HepG2 (cell line): ENCODE results near the gene TCOF1. TPM values are rescaled to one million over a fixed set of nuclear protein-coding genes. Genes with fewer than 3 reads are reported as not detected.

ENCODE experiments used
- ELF4 ChIP-seq: sonication (generic); formaldehyde crosslinking; IDR thresholded peaks from 2 replicates; pipeline ENCODE4 v1.5.0; 2020; ENCODE audit warnings: missing genetic modification reagents, mild to moderate bottlenecking, moderate library complexity, borderline replicate concordance
- GTF3A ChIP-seq: sonication (generic); formaldehyde crosslinking; conservative IDR thresholded peaks from 2 replicates; pipeline ENCODE4 v1.4.0; 2020; ENCODE audit warnings: mild to moderate bottlenecking, missing genetic modification reagents
- HDAC2 ChIP-seq: sonication (generic); formaldehyde crosslinking; IDR thresholded peaks from 2 replicates; pipeline ENCODE4 v1.4.0; 2020; ENCODE audit warnings: missing genetic modification reagents
- ISX ChIP-seq: sonication (generic); formaldehyde crosslinking; conservative IDR thresholded peaks from 2 replicates; pipeline ENCODE4 v1.5.0; 2020; ENCODE audit warnings: missing genetic modification reagents
- MLX ChIP-seq: IDR thresholded peaks from 2 replicates; pipeline ENCODE4 v1.6.1; 2016
- NCOR1 ChIP-seq: fragments of 200-600 bp; sonication (generic); IDR thresholded peaks from 2 replicates; pipeline ENCODE4 v1.7.0; 2017; ENCODE audit warnings: antibody characterized with exemption, low read length, borderline replicate concordance
- SMAD3 ChIP-seq: sonication (generic); formaldehyde crosslinking; IDR thresholded peaks from 2 replicates; pipeline ENCODE4 v1.4.0; 2020; ENCODE audit warnings: missing genetic modification reagents
- SNAPC2 ChIP-seq: sonication (generic); formaldehyde crosslinking; IDR thresholded peaks from 2 replicates; pipeline ENCODE4 v1.8.1; 2022; ENCODE audit warnings: mild to moderate bottlenecking, missing genetic modification reagents
- TBL1XR1 ChIP-seq: fragments of 150-350 bp; IDR thresholded peaks from 2 replicates; pipeline ENCODE4 v1.6.1; 2014; ENCODE audit warnings: borderline replicate concordance, low read length; ENCODE audit not compliant: partially characterized antibody
- TSC22D2 ChIP-seq: sonication (generic); formaldehyde crosslinking; IDR thresholded peaks from 2 replicates; pipeline ENCODE4 v1.5.1; 2020; ENCODE audit warnings: missing genetic modification reagents, mild to moderate bottlenecking, borderline replicate concordance
- ZFAT ChIP-seq: sonication (generic); formaldehyde crosslinking; conservative IDR thresholded peaks from 2 replicates; pipeline ENCODE4 v1.8.1; 2023; ENCODE audit warnings: missing genetic modification reagents, inconsistent platforms
- ZFP37 ChIP-seq: sonication (generic); formaldehyde crosslinking; IDR thresholded peaks from 2 replicates; pipeline ENCODE4 v1.4.0; 2020; ENCODE audit warnings: missing genetic modification reagents, borderline replicate concordance
- ZNF20 ChIP-seq: sonication (generic); formaldehyde crosslinking; IDR thresholded peaks from 2 replicates; pipeline ENCODE4 v1.4.0; 2020; ENCODE audit warnings: mild to moderate bottlenecking, moderate library complexity, missing genetic modification reagents
- ZNF24 ChIP-seq: fragments of 450-650 bp; IDR thresholded peaks from 2 replicates; pipeline ENCODE4 v1.6.1; 2017; ENCODE audit warnings: antibody characterized with exemption, mild to moderate bottlenecking
- ZNF546 ChIP-seq: sonication (generic); formaldehyde crosslinking; conservative IDR thresholded peaks from 2 replicates; pipeline ENCODE4 v1.8.1; 2023; ENCODE audit warnings: mild to moderate bottlenecking, missing genetic modification reagents
- polyA plus RNA-seq, 8 experiments: library from polyadenylated mRNA; depleted of rRNA in 3 of 8; stranded (reverse) in 7 of 8; unstranded in 1 of 8; fragments of >200 nt; fragmentation: Illumina TruSeq in 4 of 8; extraction: Trizol in 4 of 8; gene quantifications; 2 replicates each; pipeline versions ENCODE4 v1.2.1 to v1.2.3, GENCODE V29; 2011 to 2016; ENCODE audit warnings: low read depth in 4 of 8, missing spikeins in 1 of 8, mixed read lengths in 1 of 8; ENCODE audit not compliant: insufficient read depth in 1 of 8
- total RNA-seq, 5 experiments: library from RNA; depleted of rRNA; stranded (reverse); fragments of >200 nt; fragmentation: Illumina TruSeq; extraction: Trizol; gene quantifications; 2 replicates each; pipeline ENCODE4 v1.2.3, GENCODE V29; 2016; ENCODE audit warnings: low read depth in 1 of 5
- TF ChIP-seq, protein P1 (sequence below): sonication (generic); formaldehyde crosslinking; IDR thresholded peaks from 2 replicates; pipeline ENCODE4 v1.4.0; 2020; ENCODE audit warnings: missing genetic modification reagents, borderline replicate concordance
- TF ChIP-seq, protein P2 (sequence below): sonication (generic); formaldehyde crosslinking; IDR thresholded peaks from 2 replicates; pipeline ENCODE4 v1.8.0; 2022; ENCODE audit warnings: mild to moderate bottlenecking, missing genetic modification reagents, moderate library complexity
- TF ChIP-seq, protein P3 (sequence below): sonication (generic); formaldehyde crosslinking; IDR thresholded peaks from 2 replicates; pipeline ENCODE4 v1.5.0; 2020; ENCODE audit warnings: missing genetic modification reagents
- TF ChIP-seq, protein P4 (sequence below): IDR thresholded peaks from 2 replicates; pipeline ENCODE4 v1.6.1; 2018; ENCODE audit warnings: missing genetic modification reagents, mild to moderate bottlenecking, missing compliant biosample characterization
- TF ChIP-seq, protein P5 (sequence below), 2 experiments: fragments of 450-650 bp in 1 of 2; sonication (generic) in 1 of 2; formaldehyde crosslinking; IDR thresholded peaks; 2 replicates each; pipeline versions ENCODE4 v1.5.0 to v1.8.0; 2020 to 2022; ENCODE audit warnings: mild to moderate bottlenecking in 1 of 2, missing genetic modification reagents in 1 of 2

The TCOF1 gene
- total and polyA plus RNA-seq, 2 of the 13 experiments (the other 11 are each of a cell fraction or from before 2014, with no cell fraction given), result 10.1 to 41.6 TPM

GRCh38 chr5:150357326-150358260, at the start of gene TCOF1 (continued):
- TF ChIP-seq, protein P1, sequence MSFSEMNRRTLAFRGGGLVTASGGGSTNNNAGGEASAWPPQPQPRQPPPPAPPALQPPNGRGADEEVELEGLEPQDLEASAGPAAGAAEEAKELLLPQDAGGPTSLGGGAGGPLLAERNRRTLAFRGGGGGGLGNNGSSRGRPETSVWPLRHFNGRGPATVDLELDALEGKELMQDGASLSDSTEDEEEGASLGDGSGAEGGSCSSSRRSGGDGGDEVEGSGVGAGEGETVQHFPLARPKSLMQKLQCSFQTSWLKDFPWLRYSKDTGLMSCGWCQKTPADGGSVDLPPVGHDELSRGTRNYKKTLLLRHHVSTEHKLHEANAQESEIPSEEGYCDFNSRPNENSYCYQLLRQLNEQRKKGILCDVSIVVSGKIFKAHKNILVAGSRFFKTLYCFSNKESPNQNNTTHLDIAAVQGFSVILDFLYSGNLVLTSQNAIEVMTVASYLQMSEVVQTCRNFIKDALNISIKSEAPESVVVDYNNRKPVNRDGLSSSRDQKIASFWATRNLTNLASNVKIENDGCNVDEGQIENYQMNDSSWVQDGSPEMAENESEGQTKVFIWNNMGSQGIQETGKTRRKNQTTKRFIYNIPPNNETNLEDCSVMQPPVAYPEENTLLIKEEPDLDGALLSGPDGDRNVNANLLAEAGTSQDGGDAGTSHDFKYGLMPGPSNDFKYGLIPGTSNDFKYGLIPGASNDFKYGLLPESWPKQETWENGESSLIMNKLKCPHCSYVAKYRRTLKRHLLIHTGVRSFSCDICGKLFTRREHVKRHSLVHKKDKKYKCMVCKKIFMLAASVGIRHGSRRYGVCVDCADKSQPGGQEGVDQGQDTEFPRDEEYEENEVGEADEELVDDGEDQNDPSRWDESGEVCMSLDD (CRISPR knock-in tag), result no peak
- TF ChIP-seq ZFAT (CRISPR knock-in tag), result no peak
- TF ChIP-seq MLX (CRISPR knock-in tag), result no peak
- TF ChIP-seq TBL1XR1, result no peak
- no peak for TF ChIP-seq ZFP37 (CRISPR knock-in tag)
- no peak for TF ChIP-seq ZNF24
- TF ChIP-seq TSC22D2 (CRISPR knock-in tag), result 0 out of 2 replicates have a peak, but pooled peaks have one; percentile 34
- TF ChIP-seq, protein P2, sequence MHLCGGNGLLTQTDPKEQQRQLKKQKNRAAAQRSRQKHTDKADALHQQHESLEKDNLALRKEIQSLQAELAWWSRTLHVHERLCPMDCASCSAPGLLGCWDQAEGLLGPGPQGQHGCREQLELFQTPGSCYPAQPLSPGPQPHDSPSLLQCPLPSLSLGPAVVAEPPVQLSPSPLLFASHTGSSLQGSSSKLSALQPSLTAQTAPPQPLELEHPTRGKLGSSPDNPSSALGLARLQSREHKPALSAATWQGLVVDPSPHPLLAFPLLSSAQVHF (CRISPR knock-in tag), result peak; percentile 44; the same call in 1 of the 2 replicates
- TF ChIP-seq, protein P3, sequence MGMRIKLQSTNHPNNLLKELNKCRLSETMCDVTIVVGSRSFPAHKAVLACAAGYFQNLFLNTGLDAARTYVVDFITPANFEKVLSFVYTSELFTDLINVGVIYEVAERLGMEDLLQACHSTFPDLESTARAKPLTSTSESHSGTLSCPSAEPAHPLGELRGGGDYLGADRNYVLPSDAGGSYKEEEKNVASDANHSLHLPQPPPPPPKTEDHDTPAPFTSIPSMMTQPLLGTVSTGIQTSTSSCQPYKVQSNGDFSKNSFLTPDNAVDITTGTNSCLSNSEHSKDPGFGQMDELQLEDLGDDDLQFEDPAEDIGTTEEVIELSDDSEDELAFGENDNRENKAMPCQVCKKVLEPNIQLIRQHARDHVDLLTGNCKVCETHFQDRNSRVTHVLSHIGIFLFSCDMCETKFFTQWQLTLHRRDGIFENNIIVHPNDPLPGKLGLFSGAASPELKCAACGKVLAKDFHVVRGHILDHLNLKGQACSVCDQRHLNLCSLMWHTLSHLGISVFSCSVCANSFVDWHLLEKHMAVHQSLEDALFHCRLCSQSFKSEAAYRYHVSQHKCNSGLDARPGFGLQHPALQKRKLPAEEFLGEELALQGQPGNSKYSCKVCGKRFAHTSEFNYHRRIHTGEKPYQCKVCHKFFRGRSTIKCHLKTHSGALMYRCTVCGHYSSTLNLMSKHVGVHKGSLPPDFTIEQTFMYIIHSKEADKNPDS, result no peak
- TF ChIP-seq, protein P4, sequence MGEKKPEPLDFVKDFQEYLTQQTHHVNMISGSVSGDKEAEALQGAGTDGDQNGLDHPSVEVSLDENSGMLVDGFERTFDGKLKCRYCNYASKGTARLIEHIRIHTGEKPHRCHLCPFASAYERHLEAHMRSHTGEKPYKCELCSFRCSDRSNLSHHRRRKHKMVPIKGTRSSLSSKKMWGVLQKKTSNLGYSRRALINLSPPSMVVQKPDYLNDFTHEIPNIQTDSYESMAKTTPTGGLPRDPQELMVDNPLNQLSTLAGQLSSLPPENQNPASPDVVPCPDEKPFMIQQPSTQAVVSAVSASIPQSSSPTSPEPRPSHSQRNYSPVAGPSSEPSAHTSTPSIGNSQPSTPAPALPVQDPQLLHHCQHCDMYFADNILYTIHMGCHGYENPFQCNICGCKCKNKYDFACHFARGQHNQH, result 0 out of 2 replicates have a peak, but pooled peaks have one; percentile 19
- no peak for TF ChIP-seq ZNF20 (CRISPR knock-in tag)
- no peak for TF ChIP-seq GTF3A (CRISPR knock-in tag)
- no peak for TF ChIP-seq HDAC2 (CRISPR knock-in tag)
- no peak for TF ChIP-seq NCOR1
- TF ChIP-seq SNAPC2, result no peak
- no peak for TF ChIP-seq ELF4 (CRISPR knock-in tag)
- TF ChIP-seq SMAD3 (CRISPR knock-in tag), result peak; percentile 23; the same call in 1 of the 2 replicates
- TF ChIP-seq ZNF546 (CRISPR knock-in tag), result no peak
- TF ChIP-seq, protein P5, sequence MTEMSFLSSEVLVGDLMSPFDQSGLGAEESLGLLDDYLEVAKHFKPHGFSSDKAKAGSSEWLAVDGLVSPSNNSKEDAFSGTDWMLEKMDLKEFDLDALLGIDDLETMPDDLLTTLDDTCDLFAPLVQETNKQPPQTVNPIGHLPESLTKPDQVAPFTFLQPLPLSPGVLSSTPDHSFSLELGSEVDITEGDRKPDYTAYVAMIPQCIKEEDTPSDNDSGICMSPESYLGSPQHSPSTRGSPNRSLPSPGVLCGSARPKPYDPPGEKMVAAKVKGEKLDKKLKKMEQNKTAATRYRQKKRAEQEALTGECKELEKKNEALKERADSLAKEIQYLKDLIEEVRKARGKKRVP (CRISPR knock-in tag; IDR thresholded peaks at IDR 0.05), result peak in 1 of 2 experiments; percentile 34; a peak in 1 of 4 replicates
- no peak for TF ChIP-seq ISX (CRISPR knock-in tag)
